Adrenal gland (tissue), 5 donors: ENCODE results near the gene DPH7.

Experiments
- CTCF ChIP-seq, 6 experiments: fragments of 450-650 bp in 4 of 6; fragments of 200-600 bp in 2 of 6; sonication (generic) in 1 of 6; IDR thresholded peaks; 1 replicate in 5 of 6; 2 replicates in 1 of 6; pipeline versions ENCODE4 v1.5.1 to v1.8.0; 2016 to 2021; ENCODE audit warnings: antibody characterized with exemption in 6 of 6, mild to moderate bottlenecking in 2 of 6, moderate library complexity in 1 of 6
- POLR2A ChIP-seq, 2 donors: fragments of 450-650 bp; IDR thresholded peaks; one replicate each; pipeline ENCODE4 v1.6.1; 2017; ENCODE audit warnings: antibody characterized with exemption in 2 of 2, mild to moderate bottlenecking in 2 of 2, moderate library complexity in 1 of 2
- donor health status: DM: no; HTN: no; CAD: no.

GRCh38 chr9:137555179-137555578 lies 23.5 kb downstream of the DPH7 start:
- TF ChIP-seq CTCF (IDR thresholded peaks at IDR 0.05) (no peak), POLR2A (IDR thresholded peaks at IDR 0.05) (no peak)
